Activated naive CD4-positive, alpha-beta T cell treated with anti-CD3 and anti-CD28 coated beads, Interleukin-2, amount 10 ng/mL, durations not matched to agents 5 hours and 36 hours (primary cell): ENCODE measurements around the gene ZNF264. TPM values are rescaled to one million over a fixed set of nuclear protein-coding genes. Genes with fewer than 3 reads are reported as not detected.

Experiments used
- total RNA-seq, 2 experiments: library from RNA; stranded (reverse); gene quantifications; one replicate each; pipeline ENCODE4 v1.2.3, GENCODE V29; 2021

The ZNF264 gene
- total RNA-seq = 10 to 100 TPM; 41.3 to 41.9 TPM

DNA sequence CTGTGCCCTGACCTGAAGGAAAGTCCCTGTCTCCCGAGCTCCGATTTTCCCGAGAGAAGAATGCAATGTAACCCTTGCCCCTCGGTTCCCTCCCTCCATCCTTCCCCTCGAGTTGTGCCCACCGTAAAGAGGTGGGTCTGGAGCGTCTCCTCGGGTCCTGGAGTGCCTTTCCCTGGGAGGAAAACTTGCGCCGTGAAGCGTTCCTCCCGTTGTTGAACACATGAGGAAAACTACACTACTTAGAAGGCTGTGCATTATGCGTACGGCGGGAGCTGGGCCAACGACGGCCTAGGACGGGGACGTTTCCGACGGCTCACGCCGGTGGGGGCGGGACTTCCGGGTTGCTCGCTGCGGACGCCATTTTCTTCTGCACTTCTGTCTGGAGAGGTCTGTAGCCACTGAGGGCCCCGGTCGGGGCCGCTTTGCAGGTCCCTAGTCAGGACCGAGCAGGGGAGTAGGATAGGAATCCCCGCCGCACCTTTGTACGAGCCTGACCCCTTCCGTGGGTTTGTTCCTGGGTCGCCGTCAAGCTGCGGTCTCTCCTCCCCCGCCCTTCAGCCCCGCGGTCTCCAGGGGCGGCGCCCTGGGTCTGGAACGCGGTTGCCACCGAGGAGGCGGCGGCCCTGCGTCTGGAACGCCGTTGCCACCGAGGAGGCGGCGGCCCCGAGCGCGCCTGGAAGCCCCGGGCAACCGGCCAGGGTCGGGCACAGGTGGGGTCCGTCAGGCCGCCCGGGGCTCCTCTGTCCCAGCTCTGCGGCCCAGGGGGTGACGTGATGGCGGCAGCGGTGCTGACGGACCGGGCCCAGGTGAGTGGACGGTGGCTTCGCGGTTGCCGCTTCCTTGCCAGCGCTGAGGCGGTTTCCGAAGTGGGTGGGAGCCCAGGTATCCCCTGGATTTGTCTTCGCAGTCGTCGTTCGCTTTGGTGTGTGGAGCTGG is at the start of gene ZNF264:
Gene ZNF264 (plus strand): TSS at position 360 of the 936 bp plus-strand sequence. CDS start 414 bp downstream, at position 774.

DNA sequence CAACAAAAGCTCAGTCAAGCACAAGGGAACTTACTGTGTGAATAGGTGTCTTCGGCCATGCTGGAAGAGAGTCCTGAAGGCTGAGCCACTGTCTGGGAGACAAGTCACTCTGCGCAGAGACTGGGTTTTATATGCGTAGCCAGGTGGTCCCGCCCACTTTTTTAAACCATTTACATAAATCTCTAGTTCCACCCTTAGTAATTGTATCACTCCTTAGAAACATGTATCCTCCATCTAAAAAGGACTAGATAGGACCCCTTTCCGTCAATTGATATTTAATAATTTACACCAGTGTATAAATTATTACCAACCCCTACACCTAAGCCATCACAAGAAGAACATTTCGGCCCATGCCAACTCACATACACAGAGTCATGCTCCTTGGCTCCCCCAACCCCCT is 23.9 kb upstream of the ZNF264 start, which contains the start of gene DUXA:
Gene DUXA (minus strand): TSS at position 101 of the 400 bp plus-strand sequence. CDS start 42 bp downstream, at position 59.

GRCh38 chr19:57240311-57241090 is 49.2 kb downstream of the ZNF264 start, which contains the start of gene ZNF805:
Gene ZNF805 (plus strand): TSS chr19:57240632. CDS start chr19:57240892, 260 bp downstream.

Other genes starting within 250 kb of the ZNF264 start
- not detected for gene USP29, start 71.5 kb upstream of the ZNF264 start, total RNA-seq
- gene ZIM3, start 46.3 kb upstream of the ZNF264 start, total RNA-seq = not detected
- gene DUXA, start 24.0 kb upstream of the ZNF264 start, total RNA-seq = not detected
- under 1 TPM; 0.41 to 0.83 TPM for gene AURKC, start 39.5 kb downstream of the ZNF264 start, total RNA-seq
- 10 to 100 TPM; 10.4 to 11.7 TPM for gene ZNF805, start 49.1 kb downstream of the ZNF264 start, total RNA-seq
- 10 to 100 TPM; 39.4 to 45.1 TPM for gene ZNF460, start 89.0 kb downstream of the ZNF264 start, total RNA-seq
- 1 to 10 TPM; 7.7 to 7.8 TPM for gene ZNF543, start 129.0 kb downstream of the ZNF264 start, total RNA-seq
- 1 to 10 TPM; 8.7 to 9.3 TPM for gene ZNF304, start 159.8 kb downstream of the ZNF264 start, total RNA-seq
- 10 to 100 TPM in 1 of 2 experiments, 1 to 10 TPM in 1; 9.5 to 10.7 TPM for gene TRAPPC2B, start 172.1 kb downstream of the ZNF264 start, total RNA-seq
- gene ZNF547, start 172.1 kb downstream of the ZNF264 start, total RNA-seq = 1 to 10 TPM; 3.8 to 3.9 TPM
- 10 to 100 TPM; 40.7 to 42.4 TPM for gene ZNF548, start 198.4 kb downstream of the ZNF264 start, total RNA-seq
- gene ZNF17, start 219.7 kb downstream of the ZNF264 start, total RNA-seq = 10 to 100 TPM; 13.0 to 14.3 TPM
- 10 to 100 TPM; 14.1 to 14.7 TPM for gene ZNF749, start 243.8 kb downstream of the ZNF264 start, total RNA-seq